ENCODE measurements around the gene FEZ2. TPM values are rescaled to one million over a fixed set of nuclear protein-coding genes. Genes with fewer than 3 reads are reported as not detected.
A peak's percentile ranks its signal among the peaks of the same experiment; 100 is the strongest.

Gene FEZ2
- total RNA-seq, 4 donors from 2014 or later: 40.0 to 73.4 (median 47.5) TPM

DNA sequence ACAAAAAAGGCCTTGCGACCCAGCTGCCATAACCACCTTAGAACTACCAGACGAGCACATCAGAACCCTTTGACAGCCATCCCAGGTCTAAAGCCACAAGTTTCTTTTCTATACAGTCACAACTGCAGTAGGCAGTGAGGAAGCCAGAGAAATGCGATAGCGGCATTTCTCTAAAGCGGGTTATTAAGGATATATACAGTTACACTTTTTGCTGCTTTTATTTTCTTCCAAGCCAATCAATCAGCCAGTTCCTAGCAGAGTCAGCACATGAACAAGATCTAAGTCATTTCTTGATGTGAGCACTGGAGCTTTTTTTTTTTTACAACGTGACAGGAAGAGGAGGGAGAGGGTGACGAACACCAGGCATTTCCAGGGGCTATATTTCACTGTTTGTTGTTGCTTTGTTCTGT lies 48.8 kb downstream of the FEZ2 start:
- DNase-seq: no peak
- Histone ChIP-seq H3K27ac (peak overlapping the region in 2 of 4 donors; percentile 7 to 31), H3K4me1 (peaks cover 0 to 4% (median 0%) of the 10 kb centered on the region in 4 donors), H3K9me3 (no peaks in the 10 kb centered on the region), H3K27me3 (no peaks in the 10 kb centered on the region), H3K4me3 (no peak overlapping the region), H3K36me3 (peaks cover 0 to 61% (median 16%) of the 10 kb centered on the region in 4 donors)
- whole genome bisulfite sequencing, 2 donors (ENCODE audit: low coverage in 1 of 2): 60 to 72% methylated on average over 7 of the region's 7 CpGs
- in situ Hi-C loops (cut with MboI; ENCODE audit: low pct_ligation_motif_present in 1 of 4, low pct_unique_long_range_greater_than_20kb in 1 of 4, low sequenced_read_pairs in 3 of 4) (no loop called here), intact Hi-C loops (cut with DNase I; ENCODE audit: low total_unique reads) (no loop called here)
- TF ChIP-seq POLR2AphosphoS5 (IDR thresholded peaks at IDR 0.05) (peak in 1 of 3 donors; percentile 32), EP300 (IDR thresholded peaks at IDR 0.05; ENCODE audit: low read depth) (no peak), POLR2A (IDR thresholded peaks at IDR 0.05) (no peak)
- TF ChIP-seq, protein P1, sequence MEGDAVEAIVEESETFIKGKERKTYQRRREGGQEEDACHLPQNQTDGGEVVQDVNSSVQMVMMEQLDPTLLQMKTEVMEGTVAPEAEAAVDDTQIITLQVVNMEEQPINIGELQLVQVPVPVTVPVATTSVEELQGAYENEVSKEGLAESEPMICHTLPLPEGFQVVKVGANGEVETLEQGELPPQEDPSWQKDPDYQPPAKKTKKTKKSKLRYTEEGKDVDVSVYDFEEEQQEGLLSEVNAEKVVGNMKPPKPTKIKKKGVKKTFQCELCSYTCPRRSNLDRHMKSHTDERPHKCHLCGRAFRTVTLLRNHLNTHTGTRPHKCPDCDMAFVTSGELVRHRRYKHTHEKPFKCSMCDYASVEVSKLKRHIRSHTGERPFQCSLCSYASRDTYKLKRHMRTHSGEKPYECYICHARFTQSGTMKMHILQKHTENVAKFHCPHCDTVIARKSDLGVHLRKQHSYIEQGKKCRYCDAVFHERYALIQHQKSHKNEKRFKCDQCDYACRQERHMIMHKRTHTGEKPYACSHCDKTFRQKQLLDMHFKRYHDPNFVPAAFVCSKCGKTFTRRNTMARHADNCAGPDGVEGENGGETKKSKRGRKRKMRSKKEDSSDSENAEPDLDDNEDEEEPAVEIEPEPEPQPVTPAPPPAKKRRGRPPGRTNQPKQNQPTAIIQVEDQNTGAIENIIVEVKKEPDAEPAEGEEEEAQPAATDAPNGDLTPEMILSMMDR (IDR thresholded peaks at IDR 0.05): no peak

DNA sequence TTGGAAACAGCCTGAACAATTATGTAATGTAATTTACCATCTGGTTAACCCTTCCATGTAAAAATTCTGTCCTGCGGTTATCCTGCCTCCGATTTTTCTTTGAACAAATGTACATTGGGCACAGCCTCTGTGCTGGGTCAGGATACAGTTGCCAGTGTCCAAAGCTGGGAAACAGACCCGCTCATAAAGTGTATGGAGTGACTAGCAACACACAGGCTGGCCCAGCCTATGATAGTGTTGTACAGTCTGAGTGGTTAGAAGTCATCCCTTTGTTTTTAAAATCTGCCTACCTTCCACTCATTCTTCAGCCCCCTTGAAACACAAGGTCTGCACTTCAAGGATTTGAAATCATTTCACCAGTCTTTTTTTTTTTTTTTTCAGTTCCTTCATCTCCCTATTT lies 50.1 kb downstream of the FEZ2 start:
- DNase-seq: no peak
- peaks cover 0 to 61% (median 16%) of the 10 kb centered on the region in 4 donors for H3K36me3 ChIP-seq
- H3K27me3 ChIP-seq: no peaks in the 10 kb centered on the region
- WGBS, 2 donors (ENCODE audit: low coverage in 1 of 2): 94 to 100% methylated on average over 3 of the region's 3 CpGs
- H3K27ac ChIP-seq: no peak overlapping the region
- TF ChIP-seq POLR2A (IDR thresholded peaks at IDR 0.05) (no peak), POLR2AphosphoS5 (IDR thresholded peaks at IDR 0.05) (no peak), EP300 (IDR thresholded peaks at IDR 0.05; ENCODE audit: low read depth) (no peak)
- TF ChIP-seq, protein P1 (IDR thresholded peaks at IDR 0.05): no peak
- intact Hi-C loops (cut with DNase I; ENCODE audit: low total_unique reads) (no loop called here), in situ Hi-C loops (cut with MboI; ENCODE audit: low pct_ligation_motif_present in 1 of 4, low pct_unique_long_range_greater_than_20kb in 1 of 4, low sequenced_read_pairs in 3 of 4) (no loop called here)
- no peaks in the 10 kb centered on the region for H3K9me3 ChIP-seq
- H3K4me1 ChIP-seq: peaks cover 0 to 4% (median 0%) of the 10 kb centered on the region in 4 donors
- no peak overlapping the region for H3K4me3 ChIP-seq

DNA sequence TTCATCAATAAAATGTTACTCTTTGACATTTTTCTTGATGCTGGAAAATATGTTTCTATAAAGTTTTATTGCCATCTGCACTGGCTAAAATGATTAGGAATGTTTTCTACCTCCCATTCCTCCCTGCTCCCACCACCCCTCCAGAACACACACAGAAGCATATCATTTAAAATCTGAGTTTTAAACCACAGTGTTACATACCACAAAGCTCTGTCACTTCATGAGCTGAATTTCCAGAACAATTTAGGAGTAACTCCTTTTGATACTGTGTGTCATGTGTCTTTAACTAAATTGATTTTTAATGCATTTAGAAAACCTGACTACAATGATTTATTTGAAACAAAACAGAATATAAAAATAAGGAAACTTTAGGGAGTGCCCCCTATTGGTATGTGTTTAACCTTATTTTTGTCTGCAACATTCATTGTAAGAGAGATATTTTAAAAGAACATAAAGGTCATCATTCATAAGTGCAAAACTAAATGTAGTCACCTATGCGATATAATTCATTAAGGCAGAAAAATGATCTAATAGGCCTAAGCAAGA lies 52.0 kb downstream of the FEZ2 start:
- Histone ChIP-seq H3K27me3 (no peaks in the 10 kb centered on the region), H3K4me1 (peaks cover 0 to 4% (median 0%) of the 10 kb centered on the region in 4 donors), H3K27ac (no peak overlapping the region), H3K36me3 (peaks cover 0 to 50% (median 10%) of the 10 kb centered on the region in 4 donors), H3K4me3 (no peak overlapping the region), H3K9me3 (no peaks in the 10 kb centered on the region)
- in situ Hi-C loops (cut with MboI; ENCODE audit: low pct_ligation_motif_present in 1 of 4, low pct_unique_long_range_greater_than_20kb in 1 of 4, low sequenced_read_pairs in 3 of 4) (no loop called here), intact Hi-C loops (cut with DNase I; ENCODE audit: low total_unique reads) (no loop called here)
- no peak for TF ChIP-seq POLR2AphosphoS5 (IDR thresholded peaks at IDR 0.05)
- no peak for TF ChIP-seq POLR2A (IDR thresholded peaks at IDR 0.05)
- TF ChIP-seq, protein P1 (IDR thresholded peaks at IDR 0.05): no peak
- no peak for TF ChIP-seq EP300 (IDR thresholded peaks at IDR 0.05; ENCODE audit: low read depth)
- no peak for DNase-seq
- 0 to 62% methylated on average over 1 of the region's 1 CpG for WGBS, 2 donors (ENCODE audit: low coverage in 1 of 2)

DNA sequence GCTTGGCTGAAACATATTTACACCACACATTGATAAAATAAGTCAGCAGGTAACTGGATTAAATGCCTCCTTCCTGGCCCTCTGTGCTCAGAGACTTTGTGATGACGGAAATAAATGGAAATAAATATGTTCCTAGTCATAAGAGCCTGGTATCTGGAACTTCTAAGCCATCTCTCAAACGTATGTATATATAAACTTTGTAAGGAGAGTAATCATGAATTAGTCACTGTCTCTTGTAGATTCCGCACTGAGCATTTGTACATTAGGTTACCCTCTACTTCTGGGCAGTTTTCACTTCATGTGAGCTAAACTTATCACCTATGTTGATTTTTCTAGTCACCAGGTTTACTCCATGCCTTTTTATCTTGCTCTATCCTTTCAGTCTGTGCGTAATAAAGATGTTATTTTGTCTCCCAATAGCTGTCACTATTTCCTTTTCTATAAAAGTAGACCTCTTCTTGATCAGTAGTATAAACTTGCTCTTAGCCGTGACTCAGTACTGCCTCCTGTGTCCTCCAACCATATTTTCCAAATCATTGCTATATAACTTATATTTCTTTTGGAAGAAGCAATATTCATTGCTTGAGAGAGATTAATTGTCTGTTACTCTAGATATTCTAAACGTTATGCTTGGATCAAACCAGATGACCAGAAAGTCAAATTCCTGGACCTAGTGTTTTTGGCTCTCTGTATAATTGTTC lies 53.2 kb downstream of the FEZ2 start:
- peaks cover 0 to 4% (median 0%) of the 10 kb centered on the region in 4 donors for H3K4me1 ChIP-seq
- no peak overlapping the region for H3K27ac ChIP-seq
- DNase-seq: no peak
- TF ChIP-seq EP300 (IDR thresholded peaks at IDR 0.05; ENCODE audit: low read depth) (no peak), POLR2A (IDR thresholded peaks at IDR 0.05) (no peak), POLR2AphosphoS5 (IDR thresholded peaks at IDR 0.05) (no peak)
- TF ChIP-seq, protein P1 (IDR thresholded peaks at IDR 0.05): no peak
- H3K36me3 ChIP-seq: peaks cover 0 to 40% (median 6%) of the 10 kb centered on the region in 4 donors
- in situ Hi-C loops (cut with MboI; ENCODE audit: low pct_ligation_motif_present in 1 of 4, low pct_unique_long_range_greater_than_20kb in 1 of 4, low sequenced_read_pairs in 3 of 4) (no loop called here), intact Hi-C loops (cut with DNase I; ENCODE audit: low total_unique reads) (no loop called here)
- no peak overlapping the region for H3K4me3 ChIP-seq
- H3K27me3 ChIP-seq: no peaks in the 10 kb centered on the region
- 80 to 83% methylated on average over 5 to 6 of the region's 6 CpGs for WGBS, 2 donors (ENCODE audit: low coverage in 1 of 2)
- H3K9me3 ChIP-seq: no peaks in the 10 kb centered on the region

Data from transverse colon (tissue), 4 donors.